Body of pancreas (tissue), 4 donors: Measurements from ENCODE around the gene AUTS2. TPM values are rescaled to one million over a fixed set of nuclear protein-coding genes. Genes with fewer than 3 reads are reported as not detected.

Experiments
- ATAC-seq: fragments of 150-250 bp; one replicate; pipeline ENCODE4 v1.9.1; 2016
- DNase-seq, 4 donors: peaks; one replicate each; pipeline ENCODE4 v3.0.0-alpha.2; 2019
- H3K27ac ChIP-seq, 4 donors: fragments of 200-600 bp; sonication (generic); 1 replicate in 3 of 4; 2 replicates in 1 of 4; pipeline versions ENCODE4 v1.5.1 to v1.6.1; 2016 to 2019; ENCODE audit warnings: mild to moderate bottlenecking in 1 of 4, mixed read lengths in 1 of 4, moderate library complexity in 1 of 4
- H3K27me3 ChIP-seq, 2 donors: fragments of 200-600 bp; sonication (generic); one replicate each; pipeline ENCODE4 v1.6.0; 2016; ENCODE audit warnings: mild to moderate bottlenecking in 1 of 2
- H3K36me3 ChIP-seq, 2 donors: fragments of 200-600 bp; sonication (generic); replicated peaks in 1 of 2; 2 replicates each; pipeline ENCODE4 v1.5.1; 2016; ENCODE audit warnings: low read depth in 2 of 2; ENCODE audit not compliant: insufficient read depth in 1 of 2
- H3K4me1 ChIP-seq: fragments of 200-600 bp; sonication (generic); one replicate; pipeline ENCODE4 v1.6.0; 2016
- H3K4me3 ChIP-seq, 2 donors: fragments of 200-600 bp; sonication (generic); 1 replicate in 1 of 2; 2 replicates in 1 of 2; pipeline ENCODE4 v1.5.1; 2016 to 2019
- H3K9me3 ChIP-seq, 3 donors: fragments of 200-600 bp; sonication (generic); 1 replicate in 2 of 3; 2 replicates in 1 of 3; pipeline ENCODE4 v1.5.1; 2016
- POLR2A ChIP-seq, 3 donors: fragments of 450-650 bp; IDR thresholded peaks; one replicate each; pipeline ENCODE4 v1.6.1; 2016; ENCODE audit warnings: antibody characterized with exemption in 3 of 3, mild to moderate bottlenecking in 2 of 3
- WGBS, 2 donors: methylation state at CpG; one replicate each; pipeline ENCODE4 v1.1.5; 2017; 5-methylcytosine and 5-hydroxymethylcytosine counted together
- intact Hi-C: fragments of 100-400 bp; cut with DNase I; formaldehyde crosslinking; loops from one replicate; pipeline ENCODE4 v1.15.1; 2023
- total RNA-seq, 2 donors: library from RNA; depleted of rRNA; stranded (reverse); fragments of >200 nt; gene quantifications; one replicate each; pipeline ENCODE4 v1.1.0, GENCODE V29; 2016
- TF ChIP-seq, protein P1 (sequence below), 7 experiments: fragments of 450-650 bp in 4 of 7; fragments of 200-600 bp in 3 of 7; sonication (generic) in 3 of 7; IDR thresholded peaks; one replicate each; pipeline ENCODE4 v1.5.1; 2016 to 2019; ENCODE audit warnings: antibody characterized with exemption in 7 of 7

AUTS2 gene
- total RNA-seq, 2 donors from 2014 or later = 11.7 to 18.5 TPM

DNA sequence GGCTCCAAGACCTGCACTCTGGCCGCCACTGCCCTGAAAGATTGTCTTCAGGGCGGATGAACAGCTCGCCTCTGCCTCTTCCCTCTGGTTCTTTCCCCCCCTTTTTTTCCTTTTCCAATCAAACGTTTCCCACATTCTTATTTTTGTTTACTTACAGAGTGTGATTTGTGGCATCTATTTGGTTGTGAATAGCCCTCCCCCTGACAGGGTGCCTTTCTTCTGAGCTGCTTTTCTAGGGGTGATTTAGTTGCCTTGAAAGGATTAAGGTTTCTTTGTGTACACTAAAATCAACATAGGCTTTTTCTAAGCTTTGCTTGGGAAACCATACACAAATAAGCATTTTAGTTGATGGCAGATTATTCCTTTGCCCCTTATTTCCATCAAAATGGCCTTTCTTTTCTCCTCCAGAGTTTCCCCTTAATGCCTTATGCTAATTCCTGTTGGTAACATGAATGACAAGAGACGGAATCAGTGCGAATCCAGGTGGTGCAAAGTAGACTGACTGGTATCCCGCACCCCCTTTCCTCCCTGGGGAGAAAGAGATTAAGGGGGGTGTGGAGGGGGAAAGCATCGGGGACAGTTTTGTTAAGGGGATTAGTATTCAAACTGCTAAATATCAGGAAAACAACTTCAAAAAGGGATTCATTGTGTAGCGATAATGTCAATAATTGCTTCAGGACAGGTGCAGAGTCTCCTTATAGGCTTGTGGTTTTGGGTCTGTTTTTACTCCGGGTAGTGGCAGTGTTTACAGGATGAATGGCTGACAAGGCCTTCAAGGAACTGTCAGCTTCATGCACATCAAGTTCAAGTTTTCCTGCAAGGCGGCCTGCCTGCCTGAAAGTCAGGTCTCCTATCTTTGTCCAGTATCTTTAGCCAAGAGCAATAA, 1102.0 kb downstream of the AUTS2 start:
- intact Hi-C loops = no loop called here
- 79 to 80% methylated on average over 11 of the region's 11 CpGs for WGBS, 2 donors
- ATAC-seq = no peak
- Histone ChIP-seq H3K4me1 (peaks cover 7% of the 10 kb centered on the region), H3K36me3 (no peaks in the 10 kb centered on the region), H3K9me3 (no peaks in the 10 kb centered on the region), H3K27ac (no peak overlapping the region), H3K27me3 (no peaks in the 10 kb centered on the region), H3K4me3 (no peak overlapping the region)
- no peak for TF ChIP-seq POLR2A (IDR thresholded peaks at IDR 0.05)
- TF ChIP-seq, protein P1, sequence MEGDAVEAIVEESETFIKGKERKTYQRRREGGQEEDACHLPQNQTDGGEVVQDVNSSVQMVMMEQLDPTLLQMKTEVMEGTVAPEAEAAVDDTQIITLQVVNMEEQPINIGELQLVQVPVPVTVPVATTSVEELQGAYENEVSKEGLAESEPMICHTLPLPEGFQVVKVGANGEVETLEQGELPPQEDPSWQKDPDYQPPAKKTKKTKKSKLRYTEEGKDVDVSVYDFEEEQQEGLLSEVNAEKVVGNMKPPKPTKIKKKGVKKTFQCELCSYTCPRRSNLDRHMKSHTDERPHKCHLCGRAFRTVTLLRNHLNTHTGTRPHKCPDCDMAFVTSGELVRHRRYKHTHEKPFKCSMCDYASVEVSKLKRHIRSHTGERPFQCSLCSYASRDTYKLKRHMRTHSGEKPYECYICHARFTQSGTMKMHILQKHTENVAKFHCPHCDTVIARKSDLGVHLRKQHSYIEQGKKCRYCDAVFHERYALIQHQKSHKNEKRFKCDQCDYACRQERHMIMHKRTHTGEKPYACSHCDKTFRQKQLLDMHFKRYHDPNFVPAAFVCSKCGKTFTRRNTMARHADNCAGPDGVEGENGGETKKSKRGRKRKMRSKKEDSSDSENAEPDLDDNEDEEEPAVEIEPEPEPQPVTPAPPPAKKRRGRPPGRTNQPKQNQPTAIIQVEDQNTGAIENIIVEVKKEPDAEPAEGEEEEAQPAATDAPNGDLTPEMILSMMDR (IDR thresholded peaks at IDR 0.05) = no peak
- no peak for DNase-seq

DNA sequence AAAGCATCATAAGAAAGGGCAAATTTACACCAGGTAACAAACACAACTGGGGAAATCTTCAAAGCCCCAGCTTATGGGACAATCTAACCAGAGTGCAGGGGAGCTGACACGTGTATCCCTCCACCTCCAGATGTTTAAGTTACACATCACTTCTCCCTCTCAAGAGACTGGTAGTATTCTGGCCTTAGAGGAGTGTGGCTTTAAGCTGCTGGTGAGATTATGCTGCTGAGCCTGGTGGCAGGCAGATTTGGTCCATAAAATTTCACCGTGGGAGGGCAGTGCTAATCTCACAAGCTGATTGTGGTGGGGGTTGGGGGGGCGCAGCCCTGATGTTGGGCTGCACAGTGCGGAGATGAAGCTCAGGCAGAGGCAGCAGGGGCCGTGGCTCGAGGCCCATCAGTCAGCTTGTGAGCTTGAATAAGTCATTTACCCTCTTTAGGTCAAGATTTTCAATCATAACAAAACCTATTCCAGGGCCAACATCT, 1102.7 kb downstream of the AUTS2 start:
- H3K4me1 ChIP-seq = peaks cover 5% of the 10 kb centered on the region
- no peaks in the 10 kb centered on the region for H3K9me3 ChIP-seq
- H3K4me3 ChIP-seq = no peak overlapping the region
- TF ChIP-seq, protein P1 (IDR thresholded peaks at IDR 0.05) = no peak
- no peak for TF ChIP-seq POLR2A (IDR thresholded peaks at IDR 0.05)
- no peaks in the 10 kb centered on the region for H3K36me3 ChIP-seq
- H3K27me3 ChIP-seq = no peaks in the 10 kb centered on the region
- DNase-seq (no peak), ATAC-seq (no peak)
- intact Hi-C loops = no loop called here
- WGBS, 2 donors = 77 to 78% methylated on average over 6 of the region's 6 CpGs
- no peak overlapping the region for H3K27ac ChIP-seq

DNA sequence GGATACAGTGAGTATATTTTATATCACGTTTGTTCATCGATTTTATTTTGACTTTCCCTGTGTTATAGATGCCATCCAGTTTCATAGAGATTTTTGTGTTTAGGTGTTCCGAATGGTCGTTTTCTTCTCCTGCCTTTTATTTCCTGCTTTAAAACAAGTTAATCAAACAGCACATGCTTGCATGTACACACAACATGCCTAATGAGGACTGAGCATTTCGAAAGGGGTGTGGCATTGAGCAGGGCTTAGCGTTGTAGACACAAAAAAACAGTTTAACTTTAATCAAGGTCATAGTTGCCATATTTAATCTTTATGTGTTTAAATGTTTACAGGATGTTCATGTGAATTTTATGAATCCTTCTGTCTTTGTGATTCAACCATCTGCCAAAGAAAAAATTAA, 1103.2 kb downstream of the AUTS2 start:
- no peak overlapping the region for H3K27ac ChIP-seq
- TF ChIP-seq POLR2A (IDR thresholded peaks at IDR 0.05) = no peak
- TF ChIP-seq, protein P1 (IDR thresholded peaks at IDR 0.05) = no peak
- no peaks in the 10 kb centered on the region for H3K9me3 ChIP-seq
- H3K36me3 ChIP-seq = no peaks in the 10 kb centered on the region
- no peaks in the 10 kb centered on the region for H3K27me3 ChIP-seq
- intact Hi-C loops = no loop called here
- 56 to 62% methylated on average over 6 of the region's 6 CpGs for WGBS, 2 donors
- H3K4me3 ChIP-seq = no peak overlapping the region
- DNase-seq (no peak), ATAC-seq (no peak)
- H3K4me1 ChIP-seq = peaks cover 5% of the 10 kb centered on the region

- H3K9me3 ChIP-seq = no peaks in the 10 kb centered on the region
- TF ChIP-seq POLR2A (IDR thresholded peaks at IDR 0.05) = no peak
- TF ChIP-seq, protein P1 (IDR thresholded peaks at IDR 0.05) = no peak
- WGBS, 2 donors = 88 to 97% methylated on average over 2 of the region's 2 CpGs
- H3K36me3 ChIP-seq = no peaks in the 10 kb centered on the region
- H3K27ac ChIP-seq = no peak overlapping the region
- intact Hi-C loops = no loop called here
- no peak overlapping the region for H3K4me3 ChIP-seq
- ATAC-seq (no peak), DNase-seq (no peak)
- H3K4me1 ChIP-seq = peaks cover 5% of the 10 kb centered on the region
- no peaks in the 10 kb centered on the region for H3K27me3 ChIP-seq
Observed at GRCh38 chr7:70701991-70702390, 1103.7 kb downstream of the AUTS2 start.
